Measurements from ENCODE around the gene WDFY3.

Gene WDFY3

GRCh38 chr4:84931274-84931673, 35.2 kb downstream of the WDFY3 start:
- TF ChIP-seq ZNF274 (IDR thresholded peaks at IDR 0.05; ENCODE audit: low read depth, low read length) = no peak

GRCh38 chr4:84928089-84928488, 38.4 kb downstream of the WDFY3 start:
- no peak overlapping the region for H3K4me3 ChIP-seq (ENCODE audit: low read length)
- TF ChIP-seq ZNF274 (IDR thresholded peaks at IDR 0.05; ENCODE audit: low read depth, low read length) = no peak

More at GRCh38 chr4:84931274-84931673, 35.2 kb downstream of the WDFY3 start:
- H3K4me3 ChIP-seq (ENCODE audit: low read length) = no peak overlapping the region

GRCh38 chr4:84927428-84927827, 39.1 kb downstream of the WDFY3 start:
- no peak for TF ChIP-seq ZNF274 (IDR thresholded peaks at IDR 0.05; ENCODE audit: low read depth, low read length)

GRCh38 chr4:84925558-84925957, 40.9 kb downstream of the WDFY3 start:
- no peak overlapping the region for H3K4me3 ChIP-seq (ENCODE audit: low read length)
- no peak for TF ChIP-seq ZNF274 (IDR thresholded peaks at IDR 0.05; ENCODE audit: low read depth, low read length)

More at GRCh38 chr4:84927428-84927827, 39.1 kb downstream of the WDFY3 start:
- H3K4me3 ChIP-seq (ENCODE audit: low read length) = no peak overlapping the region

GRCh38 chr4:84924434-84924833, 42.1 kb downstream of the WDFY3 start:
- no peak for TF ChIP-seq ZNF274 (IDR thresholded peaks at IDR 0.05; ENCODE audit: low read depth, low read length)

GRCh38 chr4:84920617-84921016, 45.9 kb downstream of the WDFY3 start:
- no peak overlapping the region for H3K4me3 ChIP-seq (ENCODE audit: low read length)
- TF ChIP-seq ZNF274 (IDR thresholded peaks at IDR 0.05; ENCODE audit: low read depth, low read length) = no peak

More at GRCh38 chr4:84924434-84924833, 42.1 kb downstream of the WDFY3 start:
- no peak overlapping the region for H3K4me3 ChIP-seq (ENCODE audit: low read length)

DNA sequence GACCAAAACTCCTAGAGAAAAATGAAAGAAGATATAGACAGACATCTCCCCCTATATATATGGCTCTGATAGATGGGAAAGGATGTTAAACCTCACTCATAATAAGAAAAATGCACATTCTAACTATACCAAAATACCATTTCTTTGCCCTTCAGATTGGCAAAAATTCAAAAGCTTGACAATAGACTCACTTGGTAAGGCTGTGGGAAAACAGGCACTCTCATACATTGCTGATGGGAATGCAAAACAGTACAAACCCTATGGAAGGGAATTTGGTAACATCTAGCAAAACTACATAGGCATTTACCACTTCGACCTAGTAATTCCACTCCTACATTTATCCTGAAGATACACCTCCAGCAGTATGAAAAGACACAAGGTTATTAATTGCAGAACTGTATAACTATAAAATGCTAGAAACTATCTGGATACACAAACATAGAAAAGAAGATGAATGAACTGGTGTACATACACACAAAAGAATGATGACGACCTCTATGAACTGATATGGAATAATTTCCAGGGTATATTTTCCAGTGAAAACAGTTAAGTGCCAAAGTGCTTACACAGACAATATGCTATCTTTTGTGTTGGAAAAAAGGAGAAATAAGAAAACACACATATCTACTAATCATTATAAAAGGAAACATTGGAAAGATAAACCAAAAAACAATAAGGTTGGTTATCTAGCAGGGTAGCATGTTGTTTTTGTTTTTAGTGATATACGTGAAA, 48.5 kb downstream of the WDFY3 start:
- no peak overlapping the region for H3K4me3 ChIP-seq (ENCODE audit: low read length)
- no peak for TF ChIP-seq ZNF274 (IDR thresholded peaks at IDR 0.05; ENCODE audit: low read depth, low read length)

DNA sequence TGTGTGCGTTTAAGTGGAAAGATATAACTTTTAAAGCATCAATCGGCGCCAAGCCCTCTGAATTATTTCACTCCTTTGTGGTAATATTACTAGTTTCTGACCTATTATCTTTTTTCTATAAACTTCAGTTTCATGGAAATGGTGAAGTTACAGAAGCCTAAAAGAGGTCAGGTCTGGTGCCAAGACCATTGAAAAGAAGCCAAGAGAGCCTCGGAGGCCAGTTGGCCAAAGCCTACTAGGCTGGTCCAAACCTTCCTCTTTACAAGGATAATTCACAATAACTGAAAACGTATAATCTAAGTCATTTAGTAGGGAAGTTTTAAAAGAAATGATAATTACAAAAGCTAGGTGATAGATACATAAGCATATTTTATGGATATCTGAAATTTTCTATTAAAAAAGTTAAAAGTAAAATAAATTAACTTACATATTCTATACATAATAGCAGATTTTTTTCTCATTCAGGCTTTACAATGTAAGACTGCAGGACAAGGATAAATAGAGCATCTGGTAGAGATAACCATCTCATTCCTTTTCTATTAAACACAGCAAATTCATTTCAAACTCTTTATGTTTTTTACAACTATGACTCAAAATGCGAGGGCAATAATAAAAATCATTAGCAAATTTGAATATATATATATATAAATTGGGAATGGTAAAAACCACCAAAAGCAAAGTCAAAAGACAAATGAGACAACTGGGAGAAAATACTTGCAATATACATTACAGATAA, 49.2 kb downstream of the WDFY3 start:
- no peak for TF ChIP-seq ZNF274 (IDR thresholded peaks at IDR 0.05; ENCODE audit: low read depth, low read length)

DNA sequence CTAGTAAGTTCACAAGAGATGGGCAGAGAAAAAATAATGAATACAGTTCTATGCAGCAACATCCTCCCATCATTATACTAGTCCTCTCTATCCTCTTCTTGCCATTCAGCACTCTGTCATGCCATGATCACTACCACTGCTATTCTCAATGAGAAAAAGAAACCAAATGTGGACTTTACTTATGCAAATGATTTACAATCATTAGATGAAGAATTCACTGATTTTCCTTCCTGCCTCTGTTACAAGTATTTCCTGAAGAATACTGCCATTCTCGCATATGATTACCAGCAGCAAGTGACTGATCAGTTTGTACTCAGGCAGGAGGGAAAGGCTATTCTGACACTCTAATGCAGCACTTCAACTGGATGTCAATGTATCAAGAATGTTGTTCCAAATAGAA, 50.3 kb downstream of the WDFY3 start:
- no peak for TF ChIP-seq ZNF274 (IDR thresholded peaks at IDR 0.05; ENCODE audit: low read depth, low read length)
- H3K4me3 ChIP-seq (ENCODE audit: low read length) = no peak overlapping the region

More for the DNA sequence above, 49.2 kb downstream of the WDFY3 start:
- no peak overlapping the region for H3K4me3 ChIP-seq (ENCODE audit: low read length)

DNA sequence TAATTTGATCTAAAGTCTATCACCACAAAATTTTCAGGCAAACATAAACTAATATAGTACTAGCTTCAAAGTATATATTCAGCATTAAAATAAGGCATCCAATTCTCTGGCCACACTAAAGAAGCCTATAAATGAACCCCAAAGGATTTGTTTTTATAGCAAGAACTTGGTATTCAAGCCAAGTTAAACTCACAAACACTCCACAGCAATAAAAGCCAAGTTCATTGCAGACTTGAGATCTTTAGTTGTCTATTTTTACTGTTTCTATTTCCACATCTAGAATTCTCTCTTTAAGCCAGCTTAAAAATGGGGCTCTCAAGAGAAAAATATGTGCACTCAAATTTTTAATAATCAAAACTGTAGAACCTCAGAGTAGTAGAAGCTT, 51.1 kb downstream of the WDFY3 start:
- no peak for TF ChIP-seq ZNF274 (IDR thresholded peaks at IDR 0.05; ENCODE audit: low read depth, low read length)
- no peak overlapping the region for H3K4me3 ChIP-seq (ENCODE audit: low read length)

DNA sequence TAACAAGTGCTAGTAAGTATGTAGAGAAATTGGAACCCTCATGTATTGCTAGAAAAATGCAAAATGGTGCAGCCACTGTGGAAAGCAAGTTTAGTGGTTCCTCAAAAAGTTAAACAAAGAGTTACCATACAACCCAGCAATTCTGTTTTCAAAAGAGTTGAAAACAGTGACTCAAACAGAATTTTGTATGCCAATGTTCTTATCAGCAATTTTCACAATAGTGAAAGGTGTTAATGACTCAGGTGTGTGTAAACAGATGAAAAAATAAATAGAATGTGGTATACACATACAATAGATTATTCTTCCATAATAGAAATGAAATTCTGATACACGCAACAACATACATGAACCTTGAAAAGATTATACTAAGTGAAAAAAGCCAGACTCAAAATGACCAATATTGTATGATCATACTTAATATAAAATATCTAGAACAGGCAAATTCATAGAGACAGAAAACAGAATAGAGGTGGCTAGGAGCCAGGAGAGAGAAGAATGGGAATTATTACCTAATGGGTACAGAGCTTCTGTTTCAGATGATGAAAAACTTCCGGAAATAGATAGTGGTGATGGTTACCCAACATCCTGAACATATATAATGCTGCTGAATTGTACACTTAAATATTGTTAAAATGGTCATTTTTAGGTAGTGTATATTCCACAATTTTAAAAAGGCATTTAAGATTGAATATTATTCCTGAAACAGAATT, 51.6 kb downstream of the WDFY3 start:
- no peak overlapping the region for H3K4me3 ChIP-seq (ENCODE audit: low read length)
- no peak for TF ChIP-seq ZNF274 (IDR thresholded peaks at IDR 0.05; ENCODE audit: low read depth, low read length)

GRCh38 chr4:84913176-84913575, 53.3 kb downstream of the WDFY3 start:
- no peak for TF ChIP-seq ZNF274 (IDR thresholded peaks at IDR 0.05; ENCODE audit: low read depth, low read length)
- H3K4me3 ChIP-seq (ENCODE audit: low read length) = no peak overlapping the region

DNA sequence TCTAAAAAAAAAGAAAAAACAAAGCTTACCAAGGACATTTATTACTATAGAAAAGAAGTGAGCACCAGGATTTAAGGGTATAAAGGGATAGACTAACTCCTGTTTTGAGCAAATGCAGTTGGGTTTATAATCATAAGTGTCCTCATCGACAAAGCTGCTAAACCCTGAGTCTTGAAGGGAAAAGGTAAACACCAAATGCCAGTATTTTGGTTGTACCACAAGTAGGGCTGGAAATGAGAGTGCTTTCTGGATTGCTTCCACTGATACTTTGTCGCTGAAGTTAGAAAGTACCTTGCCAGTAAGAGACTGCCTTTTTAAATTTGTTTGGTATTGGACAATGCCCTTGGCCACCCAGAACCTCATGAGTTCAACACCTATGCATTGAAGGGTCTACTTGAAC, 53.7 kb downstream of the WDFY3 start:
- TF ChIP-seq ZNF274 (IDR thresholded peaks at IDR 0.05; ENCODE audit: low read depth, low read length) = no peak
- H3K4me3 ChIP-seq (ENCODE audit: low read length) = no peak overlapping the region

GRCh38 chr4:84908876-84909275, 57.6 kb downstream of the WDFY3 start:
- no peak for TF ChIP-seq ZNF274 (IDR thresholded peaks at IDR 0.05; ENCODE audit: low read depth, low read length)
- no peak overlapping the region for H3K4me3 ChIP-seq (ENCODE audit: low read length)

GRCh38 chr4:84907145-84907544, 59.3 kb downstream of the WDFY3 start:
- no peak for TF ChIP-seq ZNF274 (IDR thresholded peaks at IDR 0.05; ENCODE audit: low read depth, low read length)
- H3K4me3 ChIP-seq (ENCODE audit: low read length) = no peak overlapping the region
